Nephron progenitor cell (in vitro differentiated cells): ENCODE results near the gene MCF2.

ENCODE experiments used
- DNase-seq: peaks from one replicate; pipeline ENCODE4 v3.0.0; 2021
- H3K27ac Mint-ChIP-seq: 2 replicates; pipeline ENCODE4 v1.8.0; 2021; ENCODE audit warnings: mild to moderate bottlenecking, moderate library complexity, mixed read lengths
- H3K27me3 Mint-ChIP-seq: 2 replicates; pipeline ENCODE4 v1.8.0; 2021; ENCODE audit warnings: mild to moderate bottlenecking, low read depth, mixed read lengths; ENCODE audit not compliant: poor library complexity
- H3K36me3 Mint-ChIP-seq: 2 replicates; pipeline ENCODE4 v1.8.0; 2021; ENCODE audit warnings: low read depth, mixed read lengths
- H3K4me1 Mint-ChIP-seq: 2 replicates; pipeline ENCODE4 v1.8.0; 2021; ENCODE audit warnings: mixed read lengths
- H3K4me3 Mint-ChIP-seq: 2 replicates; pipeline ENCODE4 v1.8.0; 2021; ENCODE audit warnings: mild to moderate bottlenecking, moderate library complexity, mixed read lengths
- H3K9me3 Mint-ChIP-seq: 2 replicates; pipeline ENCODE4 v1.8.0; 2021; ENCODE audit warnings: mild to moderate bottlenecking, moderate library complexity, mixed read lengths
- CTCF ChIP-seq: fragments of 200-600 bp; sonication (generic); IDR thresholded peaks from 2 replicates; pipeline ENCODE4 v1.5.0; 2021; ENCODE audit warnings: antibody characterized with exemption

MCF2 gene

GRCh38 chrX:139647597-139647996 is 60.4 kb downstream of the MCF2 start:
- Mint-ChIP-seq H3K27ac (no peak overlapping the region), H3K9me3 (peaks cover 15% of the 10 kb centered on the region), H3K4me1 (no peaks in the 10 kb centered on the region), H3K4me3 (no peak overlapping the region), H3K27me3 (peaks cover 3% of the 10 kb centered on the region), H3K36me3 (no peaks in the 10 kb centered on the region)
- no peak for TF ChIP-seq CTCF
- DNase-seq: no peak

GRCh38 chrX:139642241-139642927 is 65.6 kb downstream of the MCF2 start:
- Mint-ChIP-seq H3K4me3 (peak overlapping the region; percentile 64), H3K27ac (no peak overlapping the region)
- DNase-seq: peak; percentile 1

GRCh38 chrX:139640259-139640658 is 67.7 kb downstream of the MCF2 start:
- Mint-ChIP-seq H3K4me3 (no peak overlapping the region), H3K27ac (no peak overlapping the region), H3K27me3 (peaks cover 14% of the 10 kb centered on the region), H3K9me3 (peaks cover 13% of the 10 kb centered on the region), H3K4me1 (no peaks in the 10 kb centered on the region), H3K36me3 (no peaks in the 10 kb centered on the region)
- DNase-seq: no peak
- no peak for TF ChIP-seq CTCF

More at GRCh38 chrX:139642241-139642927, 65.6 kb downstream of the MCF2 start:
- no peak for TF ChIP-seq CTCF
- peaks cover 13% of the 10 kb centered on the region for H3K9me3 Mint-ChIP-seq
- H3K27me3 Mint-ChIP-seq: peaks cover 14% of the 10 kb centered on the region
- H3K4me1 Mint-ChIP-seq: no peaks in the 10 kb centered on the region
- H3K36me3 Mint-ChIP-seq: no peaks in the 10 kb centered on the region

GRCh38 chrX:139639253-139639652 is 68.7 kb downstream of the MCF2 start:
- Mint-ChIP-seq H3K27ac (no peak overlapping the region), H3K36me3 (no peaks in the 10 kb centered on the region), H3K4me1 (no peaks in the 10 kb centered on the region), H3K4me3 (no peak overlapping the region), H3K27me3 (peaks cover 14% of the 10 kb centered on the region), H3K9me3 (peaks cover 16% of the 10 kb centered on the region)
- DNase-seq: no peak
- TF ChIP-seq CTCF: no peak

GRCh38 chrX:139600105-139600504 is 107.9 kb downstream of the MCF2 start:
- H3K27ac Mint-ChIP-seq: no peak overlapping the region
- H3K27me3 Mint-ChIP-seq: no peaks in the 10 kb centered on the region

More at GRCh38 chrX:139600105-139600504, 107.9 kb downstream of the MCF2 start:
- H3K4me3 Mint-ChIP-seq: no peak overlapping the region
- no peak for DNase-seq
- H3K4me1 Mint-ChIP-seq: no peaks in the 10 kb centered on the region
- TF ChIP-seq CTCF: no peak
- no peaks in the 10 kb centered on the region for H3K36me3 Mint-ChIP-seq
- H3K9me3 Mint-ChIP-seq: peaks cover 31% of the 10 kb centered on the region
